UCSD-AML1 (cell line): ENCODE measurements around the gene ZDHHC18.

ENCODE experiments used
- DNase-seq: peaks from one replicate; lab custom pipeline; 2025; ENCODE audit not compliant: unreplicated experiment; lab: John Stamatoyannopoulos, UW

The ZDHHC18 gene

DNA sequence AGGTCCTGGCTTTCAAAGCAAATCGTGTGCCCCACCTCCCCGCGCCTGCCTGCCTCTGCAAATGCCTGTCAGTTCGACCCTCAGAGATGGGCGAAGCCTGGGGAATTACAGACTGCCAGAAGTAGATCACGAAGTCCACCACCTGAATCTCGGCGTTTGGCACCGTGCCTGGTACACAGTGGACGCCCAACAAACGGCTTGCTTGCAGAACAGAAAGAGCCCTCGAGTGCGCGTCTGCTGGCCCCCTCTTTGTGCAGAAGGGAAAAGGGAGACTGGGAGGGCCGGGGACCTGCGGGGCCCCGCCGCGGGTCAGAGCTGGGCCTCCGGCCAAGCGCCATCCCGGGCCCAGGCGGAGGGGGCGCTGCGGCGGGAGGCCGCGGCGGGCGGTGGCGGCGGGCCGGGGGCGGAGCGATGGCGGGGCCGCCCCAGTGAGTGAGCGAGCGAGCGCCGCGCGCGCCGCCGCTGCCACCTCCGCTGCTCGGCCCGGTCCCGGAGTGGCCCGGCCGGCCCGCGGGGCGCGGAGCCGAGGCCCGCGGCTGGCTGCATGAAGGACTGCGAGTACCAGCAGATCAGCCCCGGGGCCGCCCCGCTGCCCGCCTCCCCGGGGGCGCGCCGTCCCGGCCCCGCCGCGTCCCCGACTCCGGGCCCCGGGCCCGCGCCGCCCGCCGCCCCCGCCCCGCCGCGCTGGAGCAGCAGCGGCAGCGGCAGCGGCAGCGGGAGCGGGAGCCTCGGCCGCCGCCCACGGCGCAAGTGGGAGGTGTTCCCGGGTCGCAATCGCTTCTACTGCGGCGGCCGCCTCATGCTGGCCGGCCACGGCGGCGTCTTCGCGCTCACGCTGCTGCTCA, at the start of gene ZDHHC18:
Gene ZDHHC18, plus strand, starts transcription at position 428 of the 845 bp plus-strand sequence. Its CDS starts 117 bp downstream, at position 545.
- DNase-seq = peak; percentile 73

DNA sequence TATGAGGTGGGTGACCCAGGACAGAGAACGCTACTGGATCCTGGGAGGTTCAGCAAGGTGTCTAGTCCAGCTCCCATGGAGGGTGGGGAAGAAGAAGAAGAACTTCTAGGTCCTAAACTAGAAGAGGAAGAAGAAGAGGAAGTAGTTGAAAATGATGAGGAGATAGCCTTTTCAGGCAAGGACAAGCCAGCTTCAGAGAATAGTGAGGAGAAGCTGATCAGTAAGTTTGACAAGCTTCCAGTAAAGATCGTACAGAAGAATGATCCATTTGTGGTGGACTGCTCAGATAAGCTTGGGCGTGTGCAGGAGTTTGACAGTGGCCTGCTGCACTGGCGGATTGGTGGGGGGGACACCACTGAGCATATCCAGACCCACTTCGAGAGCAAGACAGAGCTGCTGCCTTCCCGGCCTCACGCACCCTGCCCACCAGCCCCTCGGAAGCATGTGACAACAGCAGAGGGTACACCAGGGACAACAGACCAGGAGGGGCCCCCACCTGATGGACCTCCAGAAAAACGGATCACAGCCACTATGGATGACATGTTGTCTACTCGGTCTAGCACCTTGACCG, 47.3 kb upstream of the ZDHHC18 start:
- DNase-seq = no peak

GRCh38 chr1:26780344-26780957, 46.0 kb upstream of the ZDHHC18 start:
- DNase-seq = no peak

DNA sequence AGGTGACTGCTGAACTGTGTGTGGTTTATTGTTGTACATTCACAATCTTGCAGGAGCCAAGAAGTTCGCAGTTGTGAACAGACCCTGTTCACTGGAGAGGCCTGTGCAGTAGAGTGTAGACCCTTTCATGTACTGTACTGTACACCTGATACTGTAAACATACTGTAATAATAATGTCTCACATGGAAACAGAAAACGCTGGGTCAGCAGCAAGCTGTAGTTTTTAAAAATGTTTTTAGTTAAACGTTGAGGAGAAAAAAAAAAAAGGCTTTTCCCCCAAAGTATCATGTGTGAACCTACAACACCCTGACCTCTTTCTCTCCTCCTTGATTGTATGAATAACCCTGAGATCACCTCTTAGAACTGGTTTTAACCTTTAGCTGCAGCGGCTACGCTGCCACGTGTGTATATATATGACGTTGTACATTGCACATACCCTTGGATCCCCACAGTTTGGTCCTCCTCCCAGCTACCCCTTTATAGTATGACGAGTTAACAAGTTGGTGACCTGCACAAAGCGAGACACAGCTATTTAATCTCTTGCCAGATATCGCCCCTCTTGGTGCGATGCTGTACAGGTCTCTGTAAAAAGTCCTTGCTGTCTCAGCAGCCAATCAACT, 45.2 kb upstream of the ZDHHC18 start:
- no peak for DNase-seq

DNA sequence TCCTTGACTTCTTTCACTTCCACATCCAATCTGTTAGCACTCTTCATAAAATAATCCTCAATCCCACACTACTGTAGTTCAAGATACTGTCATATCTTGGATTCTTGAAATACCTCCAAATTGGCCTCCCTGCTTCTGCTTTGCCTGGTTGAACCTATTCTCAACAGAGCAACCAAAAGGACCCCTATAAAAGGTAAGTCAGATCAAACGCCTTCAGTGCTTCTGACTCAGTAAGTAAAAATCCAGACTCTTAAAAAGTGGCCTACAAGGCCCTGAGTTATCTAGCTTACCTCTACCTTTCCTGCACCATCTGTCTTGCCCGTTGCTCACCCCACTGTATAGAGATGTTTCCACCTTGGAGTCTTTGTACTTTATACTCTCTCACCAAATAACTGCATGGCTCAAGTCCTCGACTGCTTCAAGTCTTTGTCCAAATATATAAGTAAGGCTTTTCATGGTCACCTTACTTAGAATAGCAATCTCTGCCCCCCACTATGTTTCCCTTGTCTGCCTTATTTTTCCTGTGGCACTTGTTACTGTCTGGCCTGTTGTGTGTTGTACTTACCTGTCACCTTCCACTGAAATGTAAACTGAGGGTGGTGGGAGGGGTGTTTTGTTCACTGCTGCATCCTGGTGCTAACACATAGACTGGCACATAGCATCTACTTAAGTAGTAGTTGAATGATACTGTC, 43.8 kb upstream of the ZDHHC18 start:
- DNase-seq = no peak

DNA sequence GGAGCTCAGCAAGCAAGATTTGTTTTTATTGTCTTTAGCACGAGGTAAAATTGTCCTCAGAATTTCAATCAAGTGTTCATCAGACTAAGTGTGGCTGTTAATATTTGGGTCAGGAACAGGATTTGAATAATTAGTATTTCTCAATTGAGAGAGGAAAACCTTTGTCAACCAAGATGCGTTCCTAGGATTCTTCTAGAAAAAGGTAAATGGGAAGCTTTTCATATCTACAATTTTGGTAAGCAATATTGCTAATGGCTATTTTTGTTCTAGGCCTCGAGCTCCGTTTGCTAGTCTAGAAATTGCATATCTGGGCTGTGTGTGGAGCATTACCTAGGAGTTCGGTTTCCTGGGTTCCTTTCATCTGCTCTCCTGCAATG, 42.9 kb upstream of the ZDHHC18 start:
- DNase-seq = no peak

GRCh38 chr1:26784023-26784871, 42.2 kb upstream of the ZDHHC18 start:
- peak; percentile 39 for DNase-seq

DNA sequence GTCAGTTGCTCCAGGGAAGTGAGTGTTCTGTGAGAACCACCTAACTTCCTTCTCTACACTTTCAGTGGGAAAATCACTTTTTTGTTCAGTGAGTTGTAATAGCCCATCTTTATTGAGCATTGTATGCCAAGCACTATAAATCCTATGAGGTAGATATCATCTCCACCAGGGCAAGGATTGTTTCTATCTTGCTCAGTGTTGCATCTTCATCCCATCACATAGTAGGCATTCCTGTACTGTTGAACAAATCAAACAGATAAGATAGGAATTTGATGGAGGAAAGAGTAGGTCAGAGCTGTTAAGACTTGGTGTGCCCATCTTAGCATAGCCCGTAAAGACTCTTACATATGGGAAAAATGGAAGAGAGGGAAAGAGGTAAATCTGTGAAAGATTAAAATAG, 41.6 kb upstream of the ZDHHC18 start:
- no peak for DNase-seq

DNA sequence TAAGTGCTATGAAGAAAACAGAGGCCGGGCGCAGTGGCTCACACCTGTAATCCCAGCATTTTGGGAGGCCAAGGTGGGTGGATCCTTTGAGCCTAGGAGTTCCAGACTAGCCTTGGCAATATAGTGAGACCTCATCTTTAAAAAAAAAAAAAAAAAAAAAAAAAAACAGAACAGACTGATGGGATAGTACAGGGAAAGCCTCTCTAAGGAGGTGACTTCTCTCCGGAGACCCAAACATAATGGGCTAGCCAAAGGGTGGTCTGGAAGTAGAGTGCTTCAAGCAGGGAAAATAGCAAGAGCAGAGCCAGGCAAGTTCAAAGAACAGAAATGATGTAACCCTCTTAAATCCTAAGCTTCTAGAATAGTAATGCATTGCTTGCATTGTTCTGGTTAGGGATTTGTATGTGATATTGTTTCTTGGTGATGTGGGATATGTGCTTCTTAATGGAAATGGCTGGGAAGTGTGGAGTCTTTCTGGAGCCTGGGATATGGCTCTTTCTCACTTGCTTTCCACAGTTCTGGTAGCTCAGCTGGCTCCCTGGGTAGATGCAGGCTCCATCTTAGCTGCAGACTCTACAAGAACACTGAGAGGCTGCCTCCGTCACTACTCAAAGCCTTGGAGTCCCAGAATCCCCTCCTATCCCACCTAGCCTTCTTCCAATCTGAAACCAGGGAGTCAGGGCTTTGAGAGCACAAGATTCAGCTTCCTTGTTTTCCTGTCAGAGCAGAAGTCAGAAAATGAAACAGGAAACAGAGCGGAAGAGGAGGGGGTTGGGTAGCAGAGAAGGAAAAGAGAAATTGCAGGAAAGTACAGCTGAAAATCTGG, 40.7 kb upstream of the ZDHHC18 start:
- DNase-seq = peak; percentile 37

- peak; percentile 79 for DNase-seq
Observed at GRCh38 chr1:26786437-26787380, 39.8 kb upstream of the ZDHHC18 start.

- no peak for DNase-seq
Observed at GRCh38 chr1:26787381-26787705, 39.1 kb upstream of the ZDHHC18 start.

DNA sequence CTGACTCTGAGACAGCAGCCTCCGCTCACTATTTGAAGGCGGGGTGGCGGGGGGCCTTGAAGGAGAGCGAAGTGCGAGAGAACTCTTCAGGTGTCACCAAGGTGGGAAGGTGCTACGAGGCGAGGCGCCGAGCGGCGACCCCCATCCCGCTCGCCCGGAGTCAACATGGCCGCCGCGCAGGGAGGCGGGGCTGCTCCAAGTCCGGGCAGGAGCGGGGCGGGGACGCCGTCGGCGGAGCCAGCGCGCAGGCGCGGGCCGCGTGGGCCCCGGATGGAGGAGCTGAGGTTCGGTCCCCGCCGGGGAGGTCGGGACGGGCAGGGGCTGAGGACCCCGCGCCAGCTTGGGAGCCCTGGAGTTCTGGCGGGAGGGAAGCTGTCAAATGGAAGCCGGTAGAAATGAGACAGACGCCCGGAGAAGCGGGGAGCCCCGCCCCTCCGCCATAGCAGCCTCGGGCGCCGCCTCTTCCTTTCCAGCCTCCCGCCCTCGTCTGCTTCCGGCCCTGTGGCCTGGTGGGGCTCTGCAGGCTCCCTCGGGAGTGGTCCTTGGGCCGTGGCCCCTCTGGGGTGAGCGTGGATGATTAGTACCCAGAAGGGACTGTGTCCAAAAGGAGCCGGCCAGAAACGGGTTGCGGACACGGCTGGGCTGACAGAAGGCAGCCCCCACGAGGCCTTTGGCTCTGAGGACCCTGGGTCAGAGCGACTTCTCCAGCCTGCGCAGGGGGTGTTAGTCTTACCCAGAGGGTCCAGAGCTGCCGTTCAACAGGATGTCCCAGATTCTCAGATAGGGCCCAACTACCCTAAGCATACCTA, 38.6 kb upstream of the ZDHHC18 start, which contains the start of gene PIGV:
Gene PIGV, plus strand, starts transcription at position 245 of the 809 bp plus-strand sequence. CDS start 2,866 bp downstream, outside the sequence.
- DNase-seq = peak; percentile 93

DNA sequence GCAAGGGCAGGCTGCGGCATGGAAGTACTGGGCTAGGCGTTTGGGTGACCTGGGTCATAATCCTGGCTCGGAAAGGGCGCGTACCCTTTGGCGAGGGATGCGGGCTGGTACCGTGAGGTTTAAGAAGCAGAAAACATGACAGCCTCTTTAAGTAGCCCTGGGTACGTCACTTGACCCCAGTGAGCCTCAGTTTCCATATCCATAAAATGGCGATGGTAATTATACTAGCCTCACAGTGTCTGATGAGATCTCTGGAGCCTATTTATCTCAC, 38.0 kb upstream of the ZDHHC18 start:
- DNase-seq = no peak

- DNase-seq = peak; percentile 74
Observed at GRCh38 chr1:26788836-26789611, 37.5 kb upstream of the ZDHHC18 start.

DNA sequence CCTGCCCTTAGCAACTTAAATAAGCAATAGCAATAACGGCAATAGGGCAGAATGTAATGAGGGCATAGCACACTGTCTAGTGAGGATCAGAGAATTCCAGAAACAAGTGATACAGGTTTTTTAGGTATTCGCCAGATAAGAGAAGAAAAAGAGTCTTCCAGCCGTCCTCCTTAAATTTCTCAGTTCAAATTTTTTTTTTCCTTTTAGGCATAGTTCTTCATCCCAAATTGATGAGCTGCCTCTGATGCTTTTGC, 36.9 kb upstream of the ZDHHC18 start:
- DNase-seq = no peak

DNA sequence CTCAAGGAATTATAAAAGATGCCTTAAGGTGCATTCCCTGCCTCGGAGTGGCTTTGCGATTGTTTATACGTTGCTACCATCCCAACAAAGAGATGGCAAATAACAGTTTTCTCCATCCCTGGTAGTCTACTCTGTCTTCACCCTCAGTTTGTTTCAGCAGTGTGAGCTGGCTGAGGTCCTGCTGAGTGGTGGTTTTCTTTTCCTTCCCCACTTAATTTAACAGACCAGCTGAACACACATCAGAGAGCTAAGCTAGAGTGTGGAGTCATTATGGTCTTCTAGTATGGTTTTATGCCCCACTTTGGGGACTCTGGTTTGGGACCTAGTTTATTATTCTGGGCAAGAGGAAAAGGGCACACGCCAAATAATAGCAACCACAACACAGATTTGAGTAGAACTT, 36.6 kb upstream of the ZDHHC18 start:
- DNase-seq = no peak

- DNase-seq = no peak
Observed at GRCh38 chr1:26790551-26790953, 35.9 kb upstream of the ZDHHC18 start.
